ENCODE data around the gene BLOC1S2. TPM values are rescaled to one million over a fixed set of nuclear protein-coding genes. Genes with fewer than 3 reads are reported as not detected.

The BLOC1S2 gene
- total RNA-seq = 45.1 and 50.9 TPM in 2 replicates

DNA sequence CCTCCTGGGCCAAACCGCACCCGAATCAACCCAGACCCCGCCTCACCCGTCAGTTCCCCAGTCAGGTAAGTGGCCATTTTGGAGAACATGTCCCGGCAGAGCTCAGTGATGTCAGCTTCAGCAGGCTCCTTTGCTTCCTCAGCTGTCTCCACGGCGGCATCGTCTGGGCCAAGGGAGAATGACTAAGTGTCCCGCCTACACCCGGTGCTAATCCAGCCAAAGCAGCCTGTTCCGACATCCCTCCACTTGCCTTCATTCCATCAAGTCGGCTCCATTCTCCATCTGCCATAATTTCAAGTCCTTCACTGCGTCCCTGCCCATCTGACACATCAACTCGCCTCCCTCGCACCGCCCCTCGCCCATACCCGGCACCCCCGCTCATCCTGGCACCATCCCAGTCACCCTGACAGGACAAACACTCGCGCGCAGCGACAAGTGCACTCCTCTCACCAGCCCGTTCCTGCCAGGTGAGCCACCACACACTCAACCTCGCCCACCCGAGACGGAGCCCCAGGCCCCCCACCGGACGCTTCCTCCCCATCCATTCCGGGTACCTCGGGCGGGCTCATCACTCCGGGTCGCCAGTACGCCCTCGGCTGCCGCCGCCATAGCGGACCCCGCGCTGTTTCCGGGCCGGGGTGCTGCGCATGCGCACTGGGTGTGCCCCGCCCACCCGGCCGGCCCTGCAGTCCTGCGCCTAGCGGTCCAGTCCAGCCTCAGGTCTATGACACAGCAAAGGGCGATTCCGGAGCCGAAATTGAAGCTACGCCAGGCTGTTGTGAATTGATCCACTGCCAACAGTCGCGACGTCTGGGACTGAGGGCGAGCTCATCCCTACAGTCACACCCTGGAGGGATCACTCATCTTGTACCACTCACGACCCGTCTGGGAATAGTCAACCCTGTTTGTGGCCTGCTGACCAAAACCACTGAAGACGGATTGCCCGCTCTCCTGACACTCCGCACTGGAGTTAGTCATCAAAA lies at the start of gene BLOC1S2:
BLOC1S2 (minus strand) TSS at position 630 of the 983 bp plus-strand sequence; CDS start at position 609, 21 bp downstream.

DNA sequence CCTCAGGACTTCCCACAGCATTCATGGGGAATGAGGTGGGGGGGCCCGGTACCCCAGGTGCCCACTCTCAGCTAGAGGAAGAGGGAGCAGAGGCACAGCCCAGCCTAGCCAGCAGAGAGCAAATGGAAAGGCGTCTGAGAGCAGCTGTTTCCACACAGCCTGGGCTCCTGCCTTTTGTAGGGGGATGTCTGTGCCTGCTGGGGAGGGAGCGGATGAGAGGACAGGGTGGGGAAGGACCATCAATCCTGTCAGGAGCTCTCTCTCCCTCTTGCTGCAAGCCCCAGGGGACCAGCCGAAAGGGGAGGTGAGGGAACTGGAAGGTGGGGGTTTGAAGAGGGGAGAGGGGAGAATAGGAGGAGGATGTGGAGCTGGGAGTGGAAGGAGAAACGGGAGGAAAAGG lies 43.6 kb upstream of the BLOC1S2 start, which contains the start of gene PKD2L1:
PKD2L1 (minus strand) TSS at position 150 of the 400 bp plus-strand sequence; CDS start at position 25, 125 bp downstream.

GRCh38 chr10:100267239-100268104 lies 19.0 kb downstream of the BLOC1S2 start, which contains the start of gene CWF19L1:
Gene CWF19L1, minus strand, starts transcription at chr10:100267638. Its CDS starts 45 bp downstream, at chr10:100267593.

Other genes starting within 250 kb of the BLOC1S2 start
- gene CPN1, start 204.8 kb downstream of the BLOC1S2 start, total RNA-seq = not detected in 2 replicates
- 22.8 and 33.2 TPM in 2 replicates for gene ERLIN1, start 100.7 kb downstream of the BLOC1S2 start, total RNA-seq
- gene CHUK, start 57.1 kb downstream of the BLOC1S2 start, total RNA-seq = 18.3 and 22.5 TPM in 2 replicates
- gene CWF19L1, start 19.0 kb downstream of the BLOC1S2 start, total RNA-seq = 20.3 and 21.4 TPM in 2 replicates
- gene PKD2L1, start 43.5 kb upstream of the BLOC1S2 start, total RNA-seq = not detected in 2 replicates
- 439 and 543 TPM in 2 replicates for gene SCD, start 60.6 kb upstream of the BLOC1S2 start, total RNA-seq
- gene WNT8B, start 176.3 kb upstream of the BLOC1S2 start, total RNA-seq = not detected in 2 replicates
- gene SEC31B, start 233.2 kb upstream of the BLOC1S2 start, total RNA-seq = 2.6 and 3.3 TPM in 2 replicates
- gene NDUFB8, start 243.2 kb upstream of the BLOC1S2 start, total RNA-seq = 213 and 262 TPM in 2 replicates
- 8.5 and 12.7 TPM in 2 replicates for gene HIF1AN, start 249.3 kb upstream of the BLOC1S2 start, total RNA-seq